H1 (cell line): ENCODE data around the gene TMEM165. TPM values are rescaled to one million over a fixed set of nuclear protein-coding genes. Genes with fewer than 3 reads are reported as not detected.

Experiments
- CHD1 ChIP-seq: IDR thresholded peaks from 2 replicates; pipeline ENCODE4 v1.6.1; 2012; ENCODE audit warnings: low read depth, low read length, improper control_type of control experiment
- RFX5 ChIP-seq: IDR thresholded peaks from 2 replicates; pipeline ENCODE4 v1.6.1; 2011; ENCODE audit warnings: low read depth, low read length, improper control_type of control experiment, borderline replicate concordance
- SP4 ChIP-seq: IDR thresholded peaks from 2 replicates; pipeline ENCODE4 v1.6.1; 2012; ENCODE audit warnings: low read length, inconsistent platforms
- polyA plus RNA-seq, 7 experiments: library from polyadenylated mRNA; depleted of rRNA in 3 of 7; stranded (reverse) in 5 of 7; unstranded in 2 of 7; fragments of >200 nt in 5 of 7; fragments of 200-250 nt in 2 of 7; gene quantifications; 1 replicate in 5 of 7; 2 replicates in 1 of 7; 4 replicates in 1 of 7; pipeline versions ENCODE4 v1.2.1 to v1.2.3, GENCODE V29; 2011 to 2013; ENCODE audit warnings: missing spikeins in 2 of 7, mixed read lengths in 2 of 7
- total RNA-seq: library from RNA; stranded (reverse); fragmentation: NEBNext Ultra II Directional; extraction: Animal tissue kit (Norgen Biotek cat#: 25700); gene quantifications from 2 replicates; pipeline ENCODE4 v1.2.1, GENCODE V29; 2021
- TF ChIP-seq, protein P1 (sequence below), 3 experiments: IDR thresholded peaks; 1 replicate in 2 of 3; 2 replicates in 1 of 3; pipeline versions ENCODE4 v1.5.1 to v1.6.1; 2011; ENCODE audit warnings: low read length in 3 of 3, mild to moderate bottlenecking in 3 of 3, inconsistent platforms in 2 of 3, low read depth in 1 of 3, moderate library complexity in 1 of 3; ENCODE audit not compliant: insufficient read depth in 1 of 3; ENCODE audit errors: control extremely low read depth in 1 of 3

The TMEM165 gene
- total and polyA plus RNA-seq, 2 of the 8 experiments (the other 6 are each of a cell fraction or from before 2014, with no cell fraction given): 85.5 to 125 TPM

DNA sequence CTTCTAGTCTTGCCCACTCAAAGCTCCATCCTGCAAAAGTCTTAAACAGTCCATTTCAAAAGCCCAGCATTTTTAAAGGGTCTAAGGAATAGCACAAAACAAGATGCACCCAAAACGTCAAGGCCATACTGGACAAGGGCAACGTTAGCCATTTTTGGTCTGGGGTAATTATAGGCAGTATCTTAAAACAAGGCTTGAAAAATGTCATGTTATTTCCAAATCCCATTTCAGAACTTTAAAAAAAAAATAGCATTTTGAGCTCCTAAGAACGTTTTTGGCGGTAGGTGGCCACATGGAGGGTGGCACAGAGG is 584 bp upstream of the TMEM165 start (continued):
- TF ChIP-seq, protein P1, sequence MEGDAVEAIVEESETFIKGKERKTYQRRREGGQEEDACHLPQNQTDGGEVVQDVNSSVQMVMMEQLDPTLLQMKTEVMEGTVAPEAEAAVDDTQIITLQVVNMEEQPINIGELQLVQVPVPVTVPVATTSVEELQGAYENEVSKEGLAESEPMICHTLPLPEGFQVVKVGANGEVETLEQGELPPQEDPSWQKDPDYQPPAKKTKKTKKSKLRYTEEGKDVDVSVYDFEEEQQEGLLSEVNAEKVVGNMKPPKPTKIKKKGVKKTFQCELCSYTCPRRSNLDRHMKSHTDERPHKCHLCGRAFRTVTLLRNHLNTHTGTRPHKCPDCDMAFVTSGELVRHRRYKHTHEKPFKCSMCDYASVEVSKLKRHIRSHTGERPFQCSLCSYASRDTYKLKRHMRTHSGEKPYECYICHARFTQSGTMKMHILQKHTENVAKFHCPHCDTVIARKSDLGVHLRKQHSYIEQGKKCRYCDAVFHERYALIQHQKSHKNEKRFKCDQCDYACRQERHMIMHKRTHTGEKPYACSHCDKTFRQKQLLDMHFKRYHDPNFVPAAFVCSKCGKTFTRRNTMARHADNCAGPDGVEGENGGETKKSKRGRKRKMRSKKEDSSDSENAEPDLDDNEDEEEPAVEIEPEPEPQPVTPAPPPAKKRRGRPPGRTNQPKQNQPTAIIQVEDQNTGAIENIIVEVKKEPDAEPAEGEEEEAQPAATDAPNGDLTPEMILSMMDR (IDR thresholded peaks at IDR 0.05; ENCODE audit: control extremely low read depth in 1 of 3, insufficient read depth in 1 of 3, low read depth in 1 of 3, low read length in 3 of 3): no peak
- TF ChIP-seq SP4 (no peak), RFX5 (no peak), CHD1 (no peak)
